ENCODE measurements around the gene ATP6V1E1.

DNA sequence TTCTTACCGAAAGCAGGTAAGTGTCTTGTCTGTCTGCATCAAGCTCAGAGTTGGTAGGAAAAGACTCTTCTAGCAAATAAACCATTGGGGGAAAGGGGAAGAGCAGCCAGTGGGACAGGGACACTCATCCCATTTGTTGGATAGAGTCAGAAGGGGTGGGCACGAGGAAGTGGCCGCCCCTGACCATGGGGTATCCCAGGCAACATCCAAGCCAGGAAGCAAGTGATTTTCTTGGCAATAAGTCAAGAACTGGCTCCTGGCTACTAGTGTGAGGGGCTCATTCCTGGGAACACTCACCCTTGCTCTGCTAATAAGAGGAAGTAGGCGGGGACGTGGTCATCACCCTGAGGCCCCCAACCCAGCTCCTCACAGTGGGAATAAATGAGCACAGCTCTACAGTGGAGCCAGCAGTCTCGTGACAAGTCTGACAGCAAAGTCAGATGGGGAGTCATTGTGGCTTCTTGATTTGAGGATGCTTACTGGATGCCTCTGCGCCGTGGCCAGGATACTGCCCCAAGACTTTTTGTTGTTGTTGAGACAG lies 58.5 kb downstream of the ATP6V1E1 start:
- TF ChIP-seq, protein P1, sequence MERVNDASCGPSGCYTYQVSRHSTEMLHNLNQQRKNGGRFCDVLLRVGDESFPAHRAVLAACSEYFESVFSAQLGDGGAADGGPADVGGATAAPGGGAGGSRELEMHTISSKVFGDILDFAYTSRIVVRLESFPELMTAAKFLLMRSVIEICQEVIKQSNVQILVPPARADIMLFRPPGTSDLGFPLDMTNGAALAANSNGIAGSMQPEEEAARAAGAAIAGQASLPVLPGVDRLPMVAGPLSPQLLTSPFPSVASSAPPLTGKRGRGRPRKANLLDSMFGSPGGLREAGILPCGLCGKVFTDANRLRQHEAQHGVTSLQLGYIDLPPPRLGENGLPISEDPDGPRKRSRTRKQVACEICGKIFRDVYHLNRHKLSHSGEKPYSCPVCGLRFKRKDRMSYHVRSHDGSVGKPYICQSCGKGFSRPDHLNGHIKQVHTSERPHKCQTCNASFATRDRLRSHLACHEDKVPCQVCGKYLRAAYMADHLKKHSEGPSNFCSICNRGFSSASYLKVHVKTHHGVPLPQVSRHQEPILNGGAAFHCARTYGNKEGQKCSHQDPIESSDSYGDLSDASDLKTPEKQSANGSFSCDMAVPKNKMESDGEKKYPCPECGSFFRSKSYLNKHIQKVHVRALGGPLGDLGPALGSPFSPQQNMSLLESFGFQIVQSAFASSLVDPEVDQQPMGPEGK (CRISPR knock-in tag; IDR thresholded peaks at IDR 0.05; ENCODE audit: borderline replicate concordance): no peak
- TF ChIP-seq, protein P2, sequence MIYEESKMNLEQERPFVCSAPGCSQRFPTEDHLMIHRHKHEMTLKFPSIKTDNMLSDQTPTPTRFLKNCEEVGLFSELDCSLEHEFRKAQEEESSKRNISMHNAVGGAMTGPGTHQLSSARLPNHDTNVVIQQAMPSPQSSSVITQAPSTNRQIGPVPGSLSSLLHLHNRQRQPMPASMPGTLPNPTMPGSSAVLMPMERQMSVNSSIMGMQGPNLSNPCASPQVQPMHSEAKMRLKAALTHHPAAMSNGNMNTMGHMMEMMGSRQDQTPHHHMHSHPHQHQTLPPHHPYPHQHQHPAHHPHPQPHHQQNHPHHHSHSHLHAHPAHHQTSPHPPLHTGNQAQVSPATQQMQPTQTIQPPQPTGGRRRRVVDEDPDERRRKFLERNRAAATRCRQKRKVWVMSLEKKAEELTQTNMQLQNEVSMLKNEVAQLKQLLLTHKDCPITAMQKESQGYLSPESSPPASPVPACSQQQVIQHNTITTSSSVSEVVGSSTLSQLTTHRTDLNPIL (CRISPR knock-in tag; IDR thresholded peaks at IDR 0.05; ENCODE audit: low read depth): no peak
- TF ChIP-seq ZFP3 (CRISPR knock-in tag; IDR thresholded peaks at IDR 0.05) (no peak), OSR1 (CRISPR knock-in tag; IDR thresholded peaks at IDR 0.05) (no peak), ZC3H10 (CRISPR knock-in tag; IDR thresholded peaks at IDR 0.05) (no peak), BACH2 (CRISPR knock-in tag; IDR thresholded peaks at IDR 0.05; ENCODE audit: borderline replicate concordance) (no peak), RARB (CRISPR knock-in tag; IDR thresholded peaks at IDR 0.05) (no peak), ARNTL (CRISPR knock-in tag; IDR thresholded peaks at IDR 0.05; ENCODE audit: borderline replicate concordance, low read depth) (no peak), TOX (CRISPR knock-in tag; IDR thresholded peaks at IDR 0.05; ENCODE audit: borderline replicate concordance) (no peak), TCF4 (CRISPR knock-in tag; IDR thresholded peaks at IDR 0.05; ENCODE audit: borderline replicate concordance) (no peak)
- TF ChIP-seq, protein P3, sequence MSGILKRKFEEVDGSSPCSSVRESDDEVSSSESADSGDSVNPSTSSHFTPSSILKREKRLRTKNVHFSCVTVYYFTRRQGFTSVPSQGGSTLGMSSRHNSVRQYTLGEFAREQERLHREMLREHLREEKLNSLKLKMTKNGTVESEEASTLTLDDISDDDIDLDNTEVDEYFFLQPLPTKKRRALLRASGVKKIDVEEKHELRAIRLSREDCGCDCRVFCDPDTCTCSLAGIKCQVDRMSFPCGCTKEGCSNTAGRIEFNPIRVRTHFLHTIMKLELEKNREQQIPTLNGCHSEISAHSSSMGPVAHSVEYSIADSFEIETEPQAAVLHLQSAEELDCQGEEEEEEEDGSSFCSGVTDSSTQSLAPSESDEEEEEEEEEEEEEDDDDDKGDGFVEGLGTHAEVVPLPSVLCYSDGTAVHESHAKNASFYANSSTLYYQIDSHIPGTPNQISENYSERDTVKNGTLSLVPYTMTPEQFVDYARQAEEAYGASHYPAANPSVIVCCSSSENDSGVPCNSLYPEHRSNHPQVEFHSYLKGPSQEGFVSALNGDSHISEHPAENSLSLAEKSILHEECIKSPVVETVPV (CRISPR knock-in tag; IDR thresholded peaks at IDR 0.05): no peak

Data from SK-N-SH treated with all-trans-retinoic acid at 6 μM for 48 hours (cell line).